GM19438 (cell line): ENCODE data around the gene ALK.

ENCODE experiments used
- ATAC-seq: cut with Tn5 transposase; IDR thresholded peaks from one replicate; pipeline ENCODE4 v1.9.1; 2021; ENCODE audit warnings: low read depth; ENCODE audit not compliant: unreplicated experiment

Gene ALK

GRCh38 chr2:29146197-29146596 is 775.2 kb downstream of the ALK start:
- no peak for ATAC-seq

GRCh38 chr2:29143657-29144056 is 777.7 kb downstream of the ALK start:
- no peak for ATAC-seq
